GM18511 (cell line): Measurements from ENCODE around the gene THSD1.
"Not testable (repeated sequence)": the region's sequence is repeated elsewhere in the genome, so short reads cannot be mapped to it uniquely, and the experiment has no call there.

ENCODE experiments used
- ATAC-seq: cut with Tn5 transposase; IDR thresholded peaks from one replicate; pipeline ENCODE4 v1.9.1; 2021; ENCODE audit warnings: mild to moderate bottlenecking, moderate library complexity; ENCODE audit not compliant: unreplicated experiment

THSD1 gene

DNA sequence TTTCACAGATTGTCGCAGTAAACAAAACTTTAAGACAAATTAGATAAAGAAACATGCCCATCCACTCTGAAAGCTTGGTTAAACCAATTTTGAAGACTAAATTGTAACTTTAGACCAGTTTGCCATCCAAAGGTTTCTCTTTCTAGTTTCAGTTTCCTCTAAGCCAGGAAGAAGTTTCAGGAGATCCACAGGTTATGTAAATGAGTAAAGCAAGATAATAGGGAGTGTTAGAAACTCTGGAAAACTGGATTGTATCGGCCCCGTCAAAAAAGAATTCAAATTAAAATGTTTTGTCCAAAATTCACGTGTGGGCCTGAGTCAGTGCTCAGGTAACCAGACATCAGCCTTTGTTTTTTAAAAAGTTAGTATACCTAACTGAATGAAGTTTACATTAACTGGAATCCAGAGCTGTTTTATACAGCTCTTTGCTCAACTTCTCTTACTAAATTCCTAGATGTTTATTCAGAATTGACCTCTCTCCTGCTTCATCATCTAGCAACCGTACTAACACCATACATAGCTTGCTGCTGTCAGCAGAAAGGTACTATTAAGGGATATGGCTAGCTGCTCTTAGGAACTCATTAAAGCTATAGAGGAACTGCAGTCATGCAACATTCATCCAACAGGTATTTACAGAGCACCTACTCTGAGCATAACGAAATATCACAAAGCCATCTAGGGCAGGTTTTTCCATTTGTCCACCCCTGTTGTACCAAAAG is 43.6 kb downstream of the THSD1 start:
- not testable (repeated sequence) for ATAC-seq

DNA sequence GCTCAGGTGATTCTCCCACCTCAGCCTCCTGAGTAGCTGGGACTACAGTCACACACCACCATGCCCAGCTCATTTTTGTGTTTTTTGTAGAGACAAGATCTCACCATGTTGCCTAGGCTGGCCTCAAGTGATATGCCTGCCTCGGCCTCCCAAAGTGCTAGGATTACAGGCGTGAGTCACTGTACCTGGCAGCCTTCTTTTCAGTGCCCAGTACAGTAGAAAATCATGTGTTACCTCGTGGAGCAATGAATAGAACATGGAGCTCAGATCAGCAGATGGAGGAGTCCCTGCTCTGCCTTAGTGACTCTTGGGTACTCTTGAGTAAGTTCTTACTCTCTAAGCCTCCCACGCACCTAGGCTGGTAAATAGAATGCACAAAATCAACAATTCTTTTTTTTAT is 44.7 kb downstream of the THSD1 start:
- no peak for ATAC-seq

- no peak for ATAC-seq
Measured at GRCh38 chr13:52359534-52359933, 46.4 kb downstream of the THSD1 start.

GRCh38 chr13:52356327-52356726 is 49.6 kb downstream of the THSD1 start:
- no peak for ATAC-seq

DNA sequence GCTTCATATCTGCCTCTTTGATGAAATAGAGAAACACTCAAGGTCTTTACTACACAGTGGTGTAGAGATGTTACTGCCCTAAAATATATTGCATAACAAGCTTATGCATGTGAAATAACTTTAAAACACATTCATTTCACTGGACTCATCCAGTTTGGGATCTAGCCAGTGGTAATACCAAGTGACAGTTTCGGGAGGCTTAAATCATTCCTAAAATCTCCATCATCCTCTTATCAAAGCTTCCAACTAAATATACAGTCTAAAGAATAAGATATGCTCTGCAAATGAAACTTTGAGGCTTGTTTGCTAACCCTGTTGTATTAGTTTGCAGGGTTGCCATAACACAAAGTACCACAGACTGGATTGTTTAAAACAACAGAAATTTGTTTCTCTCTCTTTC is 52.8 kb downstream of the THSD1 start:
- no peak for ATAC-seq

DNA sequence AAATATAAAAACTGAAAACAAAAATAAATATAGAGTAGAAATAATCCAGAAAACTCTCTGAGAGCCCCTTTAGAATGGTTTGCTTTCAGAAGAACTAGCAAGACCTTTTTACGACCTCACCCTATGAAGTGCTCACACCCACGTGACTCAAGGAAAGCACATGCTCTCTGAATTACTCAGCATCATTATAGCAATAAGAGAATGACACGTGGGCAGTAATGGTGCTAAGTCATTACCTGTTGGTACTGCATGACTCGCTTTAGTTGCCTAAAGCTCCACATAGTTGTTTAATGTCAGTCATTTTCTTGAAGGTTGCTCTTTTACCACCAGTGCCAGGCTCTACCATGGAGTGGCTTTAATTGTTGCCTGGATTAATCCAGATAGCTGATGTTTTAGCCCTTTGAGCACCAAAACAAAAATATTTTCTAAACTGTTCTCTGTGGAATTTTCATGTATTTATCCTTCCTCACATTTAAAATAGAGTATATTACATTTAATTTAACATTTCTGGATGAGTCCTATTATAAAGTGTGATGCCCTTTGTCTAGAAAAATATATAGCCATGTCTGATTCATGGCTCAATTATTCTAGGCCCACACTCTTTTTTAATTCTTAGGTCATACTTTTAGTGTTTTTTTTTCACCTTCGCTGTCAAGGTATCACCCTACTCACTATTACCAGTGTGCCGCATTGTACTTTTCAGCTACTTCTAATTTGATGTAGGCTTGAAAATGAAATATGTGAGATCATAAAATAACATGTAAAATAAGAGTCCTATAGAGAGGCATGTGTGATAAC is 56.8 kb downstream of the THSD1 start:
- no peak for ATAC-seq

GRCh38 chr13:52348071-52348470 is 57.9 kb downstream of the THSD1 start:
- ATAC-seq = no peak

DNA sequence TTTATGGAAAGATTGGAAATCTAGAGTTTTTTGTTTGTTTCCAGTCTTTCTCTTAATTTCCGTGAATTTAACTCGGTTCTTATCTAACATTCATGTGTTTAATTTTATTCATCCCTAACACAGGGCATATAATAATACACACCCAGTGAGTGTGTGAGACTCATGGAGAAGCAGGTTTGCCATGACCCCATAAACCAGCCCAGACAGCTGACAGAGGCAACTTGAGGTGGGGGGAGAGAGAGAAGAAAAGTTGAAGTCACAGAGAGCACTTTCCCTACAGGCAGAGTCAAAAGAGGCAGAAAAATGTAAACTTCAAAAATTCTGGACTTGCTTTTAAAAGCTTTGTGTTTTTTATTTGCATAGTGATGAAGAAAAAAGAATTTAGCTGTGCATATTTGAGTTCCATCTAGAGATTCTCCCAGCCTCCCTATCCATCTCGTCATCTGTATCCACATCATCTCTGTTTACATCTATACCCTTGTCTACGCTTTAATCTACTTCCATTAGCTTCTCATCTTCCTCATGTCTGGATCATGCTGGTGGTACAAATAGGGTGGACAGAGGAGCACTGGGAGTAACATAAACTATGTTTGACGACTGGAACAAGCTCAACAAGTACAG is 60.2 kb downstream of the THSD1 start:
- no peak for ATAC-seq

- no peak for ATAC-seq
Measured at GRCh38 chr13:52345048-52345447, 60.9 kb downstream of the THSD1 start.

GRCh38 chr13:52344108-52344507 is 61.9 kb downstream of the THSD1 start:
- no peak for ATAC-seq

GRCh38 chr13:52342203-52342602 is 63.8 kb downstream of the THSD1 start:
- not testable (repeated sequence) for ATAC-seq

DNA sequence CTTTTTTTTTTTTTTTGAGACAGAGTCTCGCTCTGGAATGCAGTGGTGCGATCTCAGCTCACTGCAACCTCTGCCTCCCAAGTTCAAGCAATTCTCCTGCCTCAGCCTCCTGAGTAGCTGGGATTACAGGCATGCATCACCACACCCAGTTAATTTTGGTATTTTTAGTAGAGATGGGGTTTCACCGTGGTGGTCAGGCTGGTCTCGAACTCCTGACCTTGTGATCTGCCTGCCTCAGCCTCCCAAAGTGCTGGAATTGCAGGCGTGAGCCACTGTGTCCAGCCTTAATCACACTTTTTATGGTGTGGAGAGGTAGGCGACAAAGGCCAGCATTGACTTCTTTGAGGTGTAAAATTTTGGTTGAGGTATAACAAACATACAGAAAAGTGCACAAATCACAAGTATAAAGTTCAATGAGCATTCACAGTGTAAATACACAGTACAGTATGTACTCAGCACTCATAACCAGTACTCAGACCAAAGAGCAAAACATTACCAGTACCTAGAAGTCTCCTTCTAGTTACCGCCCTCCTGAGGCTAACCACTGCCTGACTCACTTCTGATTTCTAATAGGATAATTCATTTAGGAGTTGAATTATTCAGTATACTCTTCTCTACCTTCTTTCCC is 68.0 kb downstream of the THSD1 start:
- not testable (repeated sequence) for ATAC-seq

GRCh38 chr13:52334107-52334506 is 71.9 kb downstream of the THSD1 start:
- not testable (repeated sequence) for ATAC-seq

- ATAC-seq = not testable (repeated sequence)
Measured at GRCh38 chr13:52331844-52332243, 74.1 kb downstream of the THSD1 start.
